Heart right ventricle (tissue), 16 donors: ENCODE measurements around the gene IFNA8. TPM values are rescaled to one million over a fixed set of nuclear protein-coding genes. Genes with fewer than 3 reads are reported as not detected.
A peak's percentile ranks its signal among the peaks of the same experiment; 100 is the strongest.
"Not testable (repeated sequence)": the region's sequence is repeated elsewhere in the genome, so short reads cannot be mapped to it uniquely, and the experiment has no call there.

ENCODE experiments used
- ATAC-seq, 8 donors: fragments of 200-7000 bp; cut with Tn5 transposase; one replicate each; pipeline ENCODE4 v1.9.1; 2020; ENCODE audit warnings: mild to moderate bottlenecking in 8 of 8, moderate library complexity in 8 of 8, moderate number of reproducible peaks in 1 of 8
- DNase-seq, 2 donors: peaks; one replicate each; pipeline ENCODE4 v3.0.0-alpha.2; 2020
- H3K27ac ChIP-seq, 10 donors: fragments of 200-600 bp; sonication (generic) in 2 of 10; one replicate each; pipeline versions ENCODE4 v1.5.0 to v1.8.0; 2020 to 2022; ENCODE audit warnings: mild to moderate bottlenecking in 3 of 10
- H3K27me3 ChIP-seq, 7 donors: fragments of 200-600 bp; one replicate each; pipeline ENCODE4 v1.8.0; 2021 to 2022; ENCODE audit warnings: mild to moderate bottlenecking in 2 of 7
- H3K36me3 ChIP-seq, 9 donors: fragments of 200-600 bp; sonication (generic) in 1 of 9; one replicate each; pipeline versions ENCODE4 v1.5.0 to v1.8.0; 2020 to 2022; ENCODE audit warnings: mild to moderate bottlenecking in 2 of 9
- H3K4me1 ChIP-seq, 9 donors: fragments of 200-600 bp; sonication (generic) in 1 of 9; one replicate each; pipeline versions ENCODE4 v1.5.0 to v1.8.0; 2020 to 2022; ENCODE audit warnings: mild to moderate bottlenecking in 4 of 9
- H3K4me3 ChIP-seq, 10 donors: fragments of 200-600 bp; sonication (generic) in 2 of 10; one replicate each; pipeline versions ENCODE4 v1.5.0 to v1.8.0; 2020 to 2022; ENCODE audit warnings: mild to moderate bottlenecking in 7 of 10, moderate library complexity in 2 of 10
- H3K9me3 ChIP-seq, 11 donors: fragments of 200-600 bp in 10 of 11; sonication (generic) in 2 of 11; one replicate each; pipeline versions ENCODE4 v1.5.0 to v1.8.0; 2013 to 2022; ENCODE audit warnings: mild to moderate bottlenecking in 2 of 11, control low read depth in 1 of 11, moderate library complexity in 1 of 11
- WGBS, 2 donors: extraction: QIAGEN DNeasy Blood & Tissue Kit; methylation state at CpG; one replicate each; pipeline ENCODE4 v1.1.7; 2013; ENCODE audit warnings: inconsistent platforms in 1 of 2; 5-methylcytosine and 5-hydroxymethylcytosine counted together
- intact Hi-C, 10 donors: fragments of 100-400 bp; cut with DNase I; formaldehyde crosslinking; loops; one replicate each; pipeline versions ENCODE4 v1.11.1 to v1.14.2; 2022
- polyA plus RNA-seq, 2 donors: library from polyadenylated mRNA; stranded (reverse); fragments of 200-250 nt; gene quantifications; one replicate each; pipeline ENCODE4 v1.2.3, GENCODE V29; 2013
- total RNA-seq, 10 donors: library from RNA; stranded (reverse); fragmentation: NEBNext Ultra II Directional in 3 of 10; extraction: Animal tissue kit (Norgen Biotek cat#: 25700) in 3 of 10; gene quantifications; one replicate each; pipeline versions ENCODE4 v1.2.1 to v1.2.4, GENCODE V29; 2021 to 2023
- TF ChIP-seq, protein P1 (sequence below), 9 donors: fragments of 200-600 bp; sonication (generic) in 2 of 9; IDR thresholded peaks; one replicate each; pipeline versions ENCODE4 v1.5.0 to v1.8.0; 2021 to 2022; ENCODE audit warnings: antibody characterized with exemption in 9 of 9, mild to moderate bottlenecking in 5 of 9, moderate library complexity in 1 of 9
- donor health status: Arrhythmogenic right ventricular cardiomyopathy.
- donor health status: ischemic (EF 13 %, LVEDD 7.1; RV severe dilation, severe dysfunction).
- donor health status: healthy with polysubstance abuse.
- donor health status: DM: no; HTN: yes; CAD: no.
- donor health status: DM: no; HTN: no; CAD: no.
- donor health status: ischemic (EF 25% LVEDD 6.9; RV normal size, moderate dysfunction).
- donor health status: ischemic (EF 25% LVEDD 5.7; RV mildly dilated, moderate dysfunction).
- donor health status: healthy.
- donor health status: DM: yes; HTN: yes; CAD: no.
- donor health status: Ischemic cardiomyopathy.
- donor health status: ischemic (EF 35%, LVEDD 5.7; RV mildly dilated, moderate dysfunction).
- donor health status: nonischemic (EF 11% LVEDD 7.7; RV severe dilation, severe dysfunction).
- donor health status: DM: yes; HTN: yes; CAD: no.
- donor health status: PGD.
- donor health status: ischemic (EF 29% LVEDD 5.4; RV normal size, mild dysfunction).
- donor health status: nonischemic (EF 23%, LVEDD 6.1; RV moderate dilation, normal function).

Gene IFNA8
- total and polyA plus RNA-seq, 12 donors: not detected

DNA sequence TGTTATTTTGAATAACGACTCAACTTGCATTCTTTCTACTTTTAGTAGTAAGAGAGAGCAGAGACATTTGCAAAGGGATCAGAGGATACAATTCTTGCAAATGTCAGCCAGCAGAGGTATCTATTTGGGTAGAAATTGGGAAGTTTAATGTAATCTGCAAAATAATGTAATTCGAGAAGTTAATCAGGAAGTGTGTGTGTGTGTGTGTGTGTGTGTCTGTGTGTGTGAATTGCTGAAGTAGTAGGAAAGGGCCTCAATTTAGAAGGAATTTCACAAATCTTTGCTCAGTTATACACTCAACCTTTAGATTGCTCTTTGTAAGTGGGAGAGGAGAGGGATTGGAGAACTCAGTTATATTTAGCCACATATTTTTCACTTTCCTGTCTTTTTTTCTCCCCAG lies 20.3 kb downstream of the IFNA8 start:
- no peaks in the 10 kb centered on the region for H3K4me1 ChIP-seq
- H3K27ac ChIP-seq: no peak overlapping the region
- H3K36me3 ChIP-seq: no peaks in the 10 kb centered on the region
- TF ChIP-seq, protein P1, sequence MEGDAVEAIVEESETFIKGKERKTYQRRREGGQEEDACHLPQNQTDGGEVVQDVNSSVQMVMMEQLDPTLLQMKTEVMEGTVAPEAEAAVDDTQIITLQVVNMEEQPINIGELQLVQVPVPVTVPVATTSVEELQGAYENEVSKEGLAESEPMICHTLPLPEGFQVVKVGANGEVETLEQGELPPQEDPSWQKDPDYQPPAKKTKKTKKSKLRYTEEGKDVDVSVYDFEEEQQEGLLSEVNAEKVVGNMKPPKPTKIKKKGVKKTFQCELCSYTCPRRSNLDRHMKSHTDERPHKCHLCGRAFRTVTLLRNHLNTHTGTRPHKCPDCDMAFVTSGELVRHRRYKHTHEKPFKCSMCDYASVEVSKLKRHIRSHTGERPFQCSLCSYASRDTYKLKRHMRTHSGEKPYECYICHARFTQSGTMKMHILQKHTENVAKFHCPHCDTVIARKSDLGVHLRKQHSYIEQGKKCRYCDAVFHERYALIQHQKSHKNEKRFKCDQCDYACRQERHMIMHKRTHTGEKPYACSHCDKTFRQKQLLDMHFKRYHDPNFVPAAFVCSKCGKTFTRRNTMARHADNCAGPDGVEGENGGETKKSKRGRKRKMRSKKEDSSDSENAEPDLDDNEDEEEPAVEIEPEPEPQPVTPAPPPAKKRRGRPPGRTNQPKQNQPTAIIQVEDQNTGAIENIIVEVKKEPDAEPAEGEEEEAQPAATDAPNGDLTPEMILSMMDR (IDR thresholded peaks at IDR 0.05): no peak
- ATAC-seq (no peak), DNase-seq (no peak)
- H3K9me3 ChIP-seq: no peaks in the 10 kb centered on the region
- WGBS, 2 donors: 53 to 69% methylated on average over 2 of the region's 2 CpGs
- intact Hi-C loops: no loop called here
- H3K4me3 ChIP-seq: no peak overlapping the region
- H3K27me3 ChIP-seq: peaks cover 0 to 47% (median 20%) of the 10 kb centered on the region in 7 donors

DNA sequence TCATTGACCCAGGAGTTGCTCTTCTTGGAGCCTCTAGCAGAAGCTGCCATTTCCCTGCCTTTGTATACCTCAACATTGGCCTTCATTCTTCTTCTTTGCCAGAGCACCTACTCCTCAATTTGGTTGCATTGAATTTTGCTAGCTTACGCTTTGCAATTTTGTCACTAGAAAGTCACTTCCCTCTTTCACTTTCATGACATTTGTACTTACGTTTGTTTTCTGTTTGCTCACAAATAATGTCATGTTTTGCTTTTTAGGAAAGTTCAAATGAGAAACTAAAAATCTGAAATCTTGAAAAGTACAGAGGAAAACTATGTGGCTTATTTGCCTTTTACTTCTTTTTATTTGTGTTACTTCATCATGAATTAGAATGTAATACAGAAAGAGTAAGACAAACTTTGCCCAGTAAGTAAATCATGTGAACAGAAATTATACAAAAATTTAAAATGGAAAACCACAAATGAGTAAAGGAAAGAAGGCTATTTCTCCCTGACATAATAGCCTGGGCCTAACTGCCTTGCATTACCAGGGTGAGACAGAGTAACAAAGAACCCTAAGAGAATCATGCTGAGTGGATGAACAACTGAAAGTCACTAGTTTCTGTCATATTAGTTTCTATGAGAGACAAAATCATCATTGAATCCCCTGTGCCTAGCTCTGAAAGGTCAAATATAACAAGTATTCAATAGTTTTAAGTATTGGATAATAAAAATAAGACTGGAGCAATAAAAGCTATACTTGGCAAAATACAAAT lies 23.9 kb downstream of the IFNA8 start:
- Histone ChIP-seq H3K9me3 (no peaks in the 10 kb centered on the region), H3K4me3 (no peak overlapping the region), H3K4me1 (no peaks in the 10 kb centered on the region), H3K27me3 (peaks cover 0 to 51% (median 27%) of the 10 kb centered on the region in 7 donors), H3K27ac (no peak overlapping the region), H3K36me3 (no peaks in the 10 kb centered on the region)
- intact Hi-C loops: loop anchor here in 1 of 10 donors (10.0 kb wide), 1 partner anchor 118 kb away; no protein-coding TSS in a partner anchor
- ATAC-seq (no peak), DNase-seq (no peak)
- TF ChIP-seq, protein P1 (IDR thresholded peaks at IDR 0.05): no peak
- WGBS, 2 donors: 79 to 91% methylated on average over 2 of the region's 2 CpGs

DNA sequence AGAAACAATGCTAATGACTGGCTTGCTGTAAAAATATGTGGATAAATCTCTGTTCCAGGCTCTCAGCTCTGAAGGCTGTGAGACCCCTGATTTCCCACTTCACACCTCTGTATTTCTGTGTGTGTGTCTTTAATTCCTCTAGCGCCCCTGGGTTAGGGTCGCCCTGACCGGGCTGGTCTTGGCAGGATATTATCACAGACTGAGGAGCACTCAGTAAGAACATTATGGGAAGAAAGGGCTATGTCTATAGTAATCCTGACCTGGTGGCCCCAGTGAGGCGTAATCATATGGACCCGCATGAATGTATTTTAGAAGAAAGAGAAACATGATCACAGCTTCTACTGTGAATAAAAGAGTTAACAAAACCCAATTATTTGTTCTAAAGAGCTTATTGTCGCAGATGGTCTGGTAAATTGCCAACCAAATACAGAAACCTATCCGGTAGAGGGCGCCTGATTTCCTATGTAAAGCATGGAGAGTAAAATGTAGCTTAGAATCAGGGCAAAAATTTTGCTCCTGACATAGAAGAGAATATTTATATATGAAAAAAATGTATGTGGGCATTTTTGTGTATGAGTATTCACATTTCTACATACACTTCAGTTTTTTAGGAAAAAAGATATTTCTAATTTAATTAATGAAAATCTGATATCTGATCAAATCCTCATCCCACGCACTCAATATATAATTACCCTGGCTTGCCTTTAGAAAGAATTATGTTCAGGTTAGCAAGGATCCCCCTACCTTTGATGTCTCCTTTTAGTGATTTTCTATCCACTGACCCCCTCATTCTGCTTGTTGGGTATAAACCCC lies 25.5 kb downstream of the IFNA8 start:
- intact Hi-C loops: loop anchor here in 1 of 10 donors (10.0 kb wide), 1 partner anchor 120 kb away; no protein-coding TSS in a partner anchor
- ATAC-seq (no peak), DNase-seq (peak in 1 of 2 donors; percentile 29)
- Histone ChIP-seq H3K9me3 (no peaks in the 10 kb centered on the region), H3K4me3 (no peak overlapping the region), H3K36me3 (no peaks in the 10 kb centered on the region), H3K4me1 (no peaks in the 10 kb centered on the region), H3K27me3 (peaks cover 0 to 51% (median 24%) of the 10 kb centered on the region in 7 donors), H3K27ac (no peak overlapping the region)
- WGBS, 2 donors: 39 to 46% methylated on average over 9 of the region's 9 CpGs
- TF ChIP-seq, protein P1 (IDR thresholded peaks at IDR 0.05): peak in 7 of 9 donors; percentile 43 to 56 (median 48)

DNA sequence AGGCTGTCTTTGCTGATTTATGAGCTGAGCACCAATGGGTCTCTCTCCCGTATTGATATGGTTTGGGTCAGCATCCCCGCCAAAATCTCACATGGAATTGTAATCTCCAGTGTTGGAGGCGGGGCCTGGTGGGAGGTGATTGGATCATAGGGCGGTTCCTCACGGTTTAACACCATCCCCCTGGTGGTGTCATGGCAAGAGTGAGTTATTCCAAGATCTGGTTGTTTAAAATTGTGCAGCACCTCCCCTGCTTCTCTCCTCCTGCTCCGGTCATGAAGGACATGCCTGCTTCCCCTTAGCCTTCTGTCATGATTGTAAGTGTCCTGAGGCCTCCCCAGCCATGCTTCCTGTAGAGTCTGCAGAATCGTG lies 26.1 kb downstream of the IFNA8 start:
- H3K4me3 ChIP-seq, DNase-seq, ATAC-seq, H3K36me3 ChIP-seq, H3K27ac ChIP-seq, H3K9me3 ChIP-seq, H3K4me1 ChIP-seq: not testable (repeated sequence)
- intact Hi-C loops: loop anchor here in 1 of 10 donors (10.0 kb wide), 1 partner anchor 120 kb away; no protein-coding TSS in a partner anchor
- 71 to 80% methylated on average over 7 of the region's 7 CpGs for whole genome bisulfite sequencing, 2 donors
- H3K27me3 ChIP-seq: peaks cover 0 to 48% (median 24%) of the 10 kb centered on the region in 7 donors
